ENCODE results near the gene IGFL2.

The IGFL2 gene

DNA sequence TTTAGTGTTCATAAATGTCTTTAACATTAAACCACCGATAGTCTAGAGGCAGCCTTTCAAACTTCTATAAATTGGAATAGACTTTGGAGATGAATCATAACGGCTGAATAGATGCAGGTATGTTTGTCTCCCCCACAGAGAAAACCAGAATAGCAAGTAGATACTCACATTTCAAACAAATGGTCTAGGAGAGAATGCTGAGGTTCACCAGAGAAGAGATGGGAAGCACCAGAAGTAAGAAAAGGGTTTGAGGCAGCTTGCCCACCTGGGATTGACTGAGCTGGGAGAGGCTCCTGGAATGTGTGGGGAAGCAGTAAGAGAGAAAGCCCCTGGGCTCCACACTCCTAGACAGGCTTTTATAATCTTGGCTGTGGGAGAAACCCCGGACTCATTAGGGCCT, 29.9 kb upstream of the IGFL2 start:
- Histone ChIP-seq H3K27me3 (peaks cover 45% of the 10 kb centered on the region), H3K9me3 (no peaks in the 10 kb centered on the region), H3K4me1 (ENCODE audit: control insufficient read depth in 1 of 2, insufficient read depth in 1 of 2, low read depth in 1 of 2, low read length in 1 of 2) (no peaks in the 10 kb centered on the region), H3K4me3 (ENCODE audit: low read depth in 1 of 2, low read length in 1 of 2) (no peak overlapping the region), H3K27ac (no peak overlapping the region), H3K36me3 (no peaks in the 10 kb centered on the region)
- TF ChIP-seq CTCF (IDR thresholded peaks at IDR 0.05), result no peak

DNA sequence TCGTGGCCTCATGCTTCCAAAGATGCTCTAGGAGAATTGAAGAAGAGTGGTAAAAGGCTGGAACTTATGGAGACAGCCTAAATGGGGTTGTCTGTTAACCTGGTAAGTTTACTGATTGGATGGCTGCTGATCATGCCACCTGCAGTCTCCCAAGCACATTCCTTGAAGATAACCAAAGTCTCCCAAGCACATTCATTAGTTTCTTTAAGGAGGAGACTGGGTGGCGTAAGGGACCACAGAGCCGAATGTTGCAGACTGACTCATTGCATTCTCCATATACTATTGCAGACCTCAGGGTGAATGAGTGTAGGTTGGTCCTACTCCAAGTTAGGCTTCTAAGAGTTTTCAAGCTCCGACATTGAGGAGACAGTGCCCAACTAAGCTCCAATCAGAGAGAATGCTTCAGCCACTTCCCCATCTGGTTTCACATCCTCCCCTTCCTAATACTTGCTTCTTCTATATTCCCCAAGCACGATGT, 23.4 kb upstream of the IGFL2 start, which contains the start of gene IGFL3:
TSS of gene IGFL3 (minus strand) at position 51 of the 478 bp plus-strand sequence. CDS start at position 12, 39 bp downstream.
- Histone ChIP-seq H3K36me3 (no peaks in the 10 kb centered on the region), H3K4me3 (ENCODE audit: low read depth in 1 of 2, low read length in 1 of 2) (no peak within 1 kb of the TSS), H3K27me3 (peaks cover 33% of the 10 kb centered on the region), H3K9me3 (no peaks in the 10 kb centered on the region), H3K4me1 (ENCODE audit: control insufficient read depth in 1 of 2, insufficient read depth in 1 of 2, low read depth in 1 of 2, low read length in 1 of 2) (no peaks in the 10 kb centered on the region), H3K27ac (no peak within 1 kb of the TSS)
- no peak for TF ChIP-seq CTCF (IDR thresholded peaks at IDR 0.05)

DNA sequence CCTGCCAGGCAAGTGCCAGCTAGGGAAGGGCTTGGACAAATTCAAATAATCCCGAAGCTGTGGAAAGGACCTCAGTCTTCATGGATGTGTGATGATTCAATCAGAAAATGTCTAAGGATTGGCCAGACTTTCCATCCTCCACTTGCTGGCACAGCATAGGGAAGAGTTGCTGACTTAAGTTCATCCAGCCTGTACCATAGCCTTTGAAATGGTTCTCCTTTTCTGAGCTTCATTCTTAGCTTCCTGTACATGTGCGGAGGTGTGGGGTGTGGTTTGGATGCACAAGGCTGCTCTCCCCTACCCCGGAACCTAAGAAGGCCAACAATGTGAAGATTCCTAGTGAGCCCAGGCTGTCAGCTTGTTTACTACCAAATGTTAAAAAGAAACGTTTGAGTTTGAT, 22.6 kb upstream of the IGFL2 start:
- TF ChIP-seq CTCF (IDR thresholded peaks at IDR 0.05), result no peak
- peaks cover 41% of the 10 kb centered on the region for H3K27me3 ChIP-seq

DNA sequence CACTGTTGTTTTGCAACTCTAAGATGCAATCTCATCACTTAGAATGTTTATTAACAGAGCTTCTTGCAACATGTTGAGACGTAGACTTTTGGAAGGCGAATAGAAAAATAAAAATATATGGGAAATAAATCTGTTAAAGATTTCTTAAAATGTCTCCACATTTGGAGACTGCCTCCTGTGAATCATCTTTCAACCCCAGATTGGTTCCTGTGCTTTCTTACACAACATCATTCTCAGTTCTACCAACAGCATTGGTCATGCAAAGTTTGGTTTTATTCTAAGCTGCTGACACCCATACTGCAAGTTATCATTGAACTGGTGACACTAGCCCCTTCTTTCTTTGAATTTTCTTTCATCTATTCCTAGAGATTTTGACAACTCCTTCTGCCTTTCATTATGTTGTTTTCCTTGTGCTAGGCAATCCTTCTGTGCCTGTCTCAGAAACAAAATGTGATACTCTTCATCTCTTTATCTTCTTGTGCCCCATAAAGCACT, 21.9 kb upstream of the IGFL2 start:
- Histone ChIP-seq H3K36me3 (no peaks in the 10 kb centered on the region), H3K27me3 (peaks cover 48% of the 10 kb centered on the region), H3K27ac (no peak overlapping the region), H3K9me3 (no peaks in the 10 kb centered on the region), H3K4me3 (ENCODE audit: low read depth in 1 of 2, low read length in 1 of 2) (no peak overlapping the region), H3K4me1 (ENCODE audit: control insufficient read depth in 1 of 2, insufficient read depth in 1 of 2, low read depth in 1 of 2, low read length in 1 of 2) (no peaks in the 10 kb centered on the region)
- no peak for TF ChIP-seq CTCF (IDR thresholded peaks at IDR 0.05)

More for the DNA sequence above, 22.6 kb upstream of the IGFL2 start:
- Histone ChIP-seq H3K4me3 (ENCODE audit: low read depth in 1 of 2, low read length in 1 of 2) (no peak overlapping the region), H3K27ac (no peak overlapping the region), H3K36me3 (no peaks in the 10 kb centered on the region), H3K4me1 (ENCODE audit: control insufficient read depth in 1 of 2, insufficient read depth in 1 of 2, low read depth in 1 of 2, low read length in 1 of 2) (no peaks in the 10 kb centered on the region), H3K9me3 (no peaks in the 10 kb centered on the region)

DNA sequence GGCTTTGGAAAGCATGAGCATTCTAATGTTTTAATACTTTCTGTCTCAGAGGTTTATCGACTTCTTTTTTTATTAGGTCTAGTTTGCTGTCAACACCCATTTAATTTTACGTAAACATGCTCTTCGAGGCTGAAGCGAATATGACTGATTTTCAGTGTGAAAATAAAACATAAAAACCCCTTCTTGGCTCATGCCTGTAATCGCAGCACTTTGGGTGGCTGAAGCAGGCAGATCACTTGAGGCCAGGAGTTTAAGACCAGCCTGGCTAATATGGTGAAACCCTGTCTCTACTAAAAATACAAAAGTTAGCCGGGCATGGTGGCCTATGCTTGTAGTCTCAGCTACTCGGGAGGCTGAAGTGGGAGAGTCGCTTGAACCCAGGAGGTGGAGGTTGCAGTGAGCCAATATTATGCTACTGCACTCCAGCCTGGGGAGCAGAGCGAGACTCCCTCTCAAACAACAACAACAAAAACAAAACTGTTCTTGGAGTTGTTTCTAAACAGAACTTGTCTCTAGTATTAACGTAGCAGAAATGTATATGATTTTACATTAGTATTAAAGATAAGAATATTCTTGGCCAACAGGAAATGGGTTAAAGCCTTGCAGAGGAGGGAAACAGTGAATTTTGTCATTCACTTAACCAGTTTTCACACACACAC, 16.4 kb upstream of the IGFL2 start:
- Histone ChIP-seq H3K27ac (no peak overlapping the region), H3K36me3 (no peaks in the 10 kb centered on the region), H3K27me3 (peaks cover 86% of the 10 kb centered on the region), H3K4me1 (ENCODE audit: control insufficient read depth in 1 of 2, insufficient read depth in 1 of 2, low read depth in 1 of 2, low read length in 1 of 2) (no peaks in the 10 kb centered on the region), H3K9me3 (no peaks in the 10 kb centered on the region), H3K4me3 (ENCODE audit: low read depth in 1 of 2, low read length in 1 of 2) (no peak overlapping the region)
- no peak for TF ChIP-seq CTCF (IDR thresholded peaks at IDR 0.05)

Measured in neutrophil (primary cell).